Measurements from ENCODE around the gene IFITM1. TPM values are rescaled to one million over a fixed set of nuclear protein-coding genes. Genes with fewer than 3 reads are reported as not detected.
"Not testable (repeated sequence)": the region's sequence is repeated elsewhere in the genome, so short reads cannot be mapped to it uniquely, and the experiment has no call there.

Gene IFITM1
- total RNA-seq, 1 experiment from 2014 or later: 2.0 TPM

DNA sequence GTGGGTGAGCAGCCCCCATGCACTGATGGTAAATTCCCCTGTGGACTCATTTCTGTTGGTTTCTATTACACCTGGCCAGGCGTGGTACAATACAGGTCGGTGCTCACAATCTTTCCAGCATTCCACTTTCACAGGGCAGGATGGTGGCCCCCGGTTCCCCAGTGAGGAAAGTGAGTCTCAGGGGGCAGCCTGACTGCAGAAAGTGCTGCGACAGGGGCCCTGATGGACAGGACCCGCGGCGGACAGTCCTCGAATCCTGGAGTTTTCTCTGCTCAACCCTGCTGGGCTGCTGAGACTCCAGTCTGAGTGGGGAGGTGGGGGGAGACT lies 28.0 kb upstream of the IFITM1 start:
- no peaks in the 10 kb centered on the region for H4K20me1 ChIP-seq (ENCODE audit: low read length)
- no peak for TF ChIP-seq EZH2 (IDR thresholded peaks at IDR 0.05; ENCODE audit: low read length, unreplicated experiment)
- no peak for TF ChIP-seq CTCF (conservative IDR thresholded peaks at IDR 0.05; ENCODE audit: low read depth, low read length)
- TF ChIP-seq EZH2phosphoT487 (IDR thresholded peaks at IDR 0.05; ENCODE audit: borderline replicate concordance, low read length): no peak

DNA sequence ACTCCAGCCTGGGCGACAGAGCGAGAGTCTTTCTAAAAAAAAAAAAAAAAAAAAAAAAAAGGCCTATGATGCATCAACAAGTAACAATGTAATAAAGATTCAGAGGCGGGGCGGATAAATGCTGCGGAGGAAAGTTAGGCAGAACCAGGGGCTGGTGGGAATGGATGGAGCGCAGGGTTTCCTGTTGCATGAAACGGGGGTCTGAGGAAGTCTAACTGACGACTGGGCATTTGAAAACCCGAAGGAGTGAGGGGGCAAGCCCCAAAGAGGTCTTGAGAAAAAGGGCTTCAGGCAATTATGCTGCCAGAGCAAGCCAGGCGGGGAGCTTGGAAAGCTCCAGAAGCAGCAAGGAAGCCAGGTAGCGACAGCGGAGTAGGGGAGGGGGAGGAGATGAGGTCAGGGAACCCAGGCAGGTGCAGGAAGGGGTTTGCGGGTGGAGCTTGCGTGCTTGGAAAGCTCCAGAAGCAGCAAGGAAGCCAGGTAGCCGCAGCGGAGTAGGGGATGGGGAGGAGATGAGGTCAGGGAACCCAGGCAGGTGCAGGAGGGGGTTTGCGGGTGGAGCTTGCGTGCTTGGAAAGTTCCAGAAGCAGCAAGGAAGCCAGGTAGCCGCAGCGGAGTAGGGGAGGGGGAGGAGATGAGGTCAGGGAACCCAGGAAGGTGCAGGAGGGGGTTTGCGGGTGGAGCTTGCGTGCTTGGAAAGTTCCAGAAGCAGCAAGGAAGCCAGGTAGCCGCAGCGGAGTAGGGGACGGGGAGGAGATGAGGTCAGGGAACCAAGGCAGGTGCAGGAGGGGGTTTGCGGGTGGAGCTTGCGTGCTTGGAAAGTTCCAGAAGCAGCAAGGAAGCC lies 26.6 kb upstream of the IFITM1 start:
- H3F3A ChIP-seq (ENCODE audit: low read length, unreplicated experiment); H2AFZ ChIP-seq (ENCODE audit: low read length); H3K9me2 ChIP-seq (replicated peaks; ENCODE audit: low read length); H3K9ac ChIP-seq (ENCODE audit: low read length); H3K27ac ChIP-seq (ENCODE audit: low read length); H3K4me2 ChIP-seq (ENCODE audit: low read length); CTCF ChIA-PET; H3K36me3 ChIP-seq (ENCODE audit: low read depth, low read length); H3K27me3 ChIP-seq (ENCODE audit: low read length); BruUV-seq (replicated peaks); ATAC-seq; H3K4me1 ChIP-seq (ENCODE audit: insufficient read depth, low read length); H3K4me3 ChIP-seq (ENCODE audit: low read length); H3K79me2 ChIP-seq (ENCODE audit: low read length); DNase-seq; intact Hi-C loops (cut with micrococcal nuclease); POLR2A ChIA-PET (ENCODE audit: unreplicated experiment); H4K20me1 ChIP-seq (ENCODE audit: low read length); H3K9me3 ChIP-seq (ENCODE audit: low read length): not testable (repeated sequence)

More for the DNA sequence above, 28.0 kb upstream of the IFITM1 start:
- Histone ChIP-seq H3K9ac (ENCODE audit: low read length) (no peak overlapping the region), H3K4me3 (ENCODE audit: low read length) (no peak overlapping the region), H3F3A (ENCODE audit: low read length, unreplicated experiment) (no peaks in the 10 kb centered on the region), H3K9me2 (replicated peaks; ENCODE audit: low read length) (no peaks in the 10 kb centered on the region), H3K9me3 (ENCODE audit: low read length) (no peaks in the 10 kb centered on the region), H3K79me2 (ENCODE audit: low read length) (no peaks in the 10 kb centered on the region), H3K4me1 (ENCODE audit: insufficient read depth, low read length) (no peaks in the 10 kb centered on the region), H3K27ac (ENCODE audit: low read length) (no peak overlapping the region), H3K27me3 (ENCODE audit: low read length) (peaks cover 7% of the 10 kb centered on the region; the same call in 1 of the 2 replicates), H3K36me3 (ENCODE audit: low read depth, low read length) (no peaks in the 10 kb centered on the region), H2AFZ (ENCODE audit: low read length) (no peak overlapping the region), H3K4me2 (ENCODE audit: low read length) (no peak overlapping the region)
- ChIA-PET POLR2A (ENCODE audit: unreplicated experiment) (no interaction called here), CTCF (no interaction called here)
- DNase-seq: no peak
- no TSS peak for BruUV-seq (replicated peaks)
- intact Hi-C loops (cut with micrococcal nuclease): no loop called here
- no peak for ATAC-seq

- Histone ChIP-seq H3K4me3 (ENCODE audit: low read length) (peak overlapping the region; percentile 70), H3K9ac (ENCODE audit: low read length) (peak overlapping the region; percentile 9; the same call in 1 of the 2 replicates), H3K79me2 (ENCODE audit: low read length) (no peaks in the 10 kb centered on the region), H3K9me2 (replicated peaks; ENCODE audit: low read length) (no peaks in the 10 kb centered on the region), H3K9me3 (ENCODE audit: low read length) (no peaks in the 10 kb centered on the region), H4K20me1 (ENCODE audit: low read length) (no peaks in the 10 kb centered on the region), H2AFZ (ENCODE audit: low read length) (peak overlapping the region; percentile 73), H3K4me2 (ENCODE audit: low read length) (peak overlapping the region; percentile 87), H3K4me1 (ENCODE audit: insufficient read depth, low read length) (no peaks in the 10 kb centered on the region), H3K27ac (ENCODE audit: low read length) (no peak overlapping the region), H3K27me3 (ENCODE audit: low read length) (no peaks in the 10 kb centered on the region), H3K36me3 (ENCODE audit: low read depth, low read length) (no peaks in the 10 kb centered on the region), H3F3A (ENCODE audit: low read length, unreplicated experiment) (no peaks in the 10 kb centered on the region)
- ChIA-PET POLR2A (ENCODE audit: unreplicated experiment) (no interaction called here), CTCF (no interaction called here)
- no TSS peak for BruUV-seq (replicated peaks)
- DNase-seq (no peak), ATAC-seq (0 out of 2 replicates have a peak, but pooled peaks have one; percentile 6)
- intact Hi-C loops (cut with micrococcal nuclease): no loop called here
- no peak for TF ChIP-seq CTCF (conservative IDR thresholded peaks at IDR 0.05; ENCODE audit: low read depth, low read length)
- TF ChIP-seq EZH2 (IDR thresholded peaks at IDR 0.05; ENCODE audit: low read length, unreplicated experiment): no peak
- TF ChIP-seq EZH2phosphoT487 (IDR thresholded peaks at IDR 0.05; ENCODE audit: borderline replicate concordance, low read length): no peak
Measured at GRCh38 chr11:287821-288477, 25.9 kb upstream of the IFITM1 start.
